ENCODE results near the gene NFIB.
A peak's percentile ranks its signal among the peaks of the same experiment; 100 is the strongest.

Gene NFIB

DNA sequence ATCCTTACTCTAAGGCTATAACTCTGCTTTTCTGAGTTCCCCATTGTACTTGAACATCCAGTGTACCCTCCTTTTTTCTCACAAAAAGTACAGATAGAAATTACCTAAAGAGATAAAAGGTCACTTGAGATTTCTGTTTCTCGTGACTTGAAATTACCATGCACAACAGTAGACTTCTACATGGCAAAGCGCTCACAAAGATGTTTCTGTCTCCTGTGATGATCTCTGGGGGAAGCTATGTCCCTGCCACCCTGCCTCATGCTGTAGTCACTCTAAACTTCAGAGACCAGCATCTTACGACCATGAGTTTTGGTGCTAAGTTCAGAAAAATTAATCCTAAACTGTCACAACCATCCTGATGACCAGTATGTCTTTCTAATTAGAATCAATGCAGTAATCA is 36.2 kb downstream of the NFIB start:
- no peak for DNase-seq (ENCODE audit: low read depth)
- no peak overlapping the region for H3K4me3 ChIP-seq (ENCODE audit: low read depth, low read length)
- TF ChIP-seq, protein P1, sequence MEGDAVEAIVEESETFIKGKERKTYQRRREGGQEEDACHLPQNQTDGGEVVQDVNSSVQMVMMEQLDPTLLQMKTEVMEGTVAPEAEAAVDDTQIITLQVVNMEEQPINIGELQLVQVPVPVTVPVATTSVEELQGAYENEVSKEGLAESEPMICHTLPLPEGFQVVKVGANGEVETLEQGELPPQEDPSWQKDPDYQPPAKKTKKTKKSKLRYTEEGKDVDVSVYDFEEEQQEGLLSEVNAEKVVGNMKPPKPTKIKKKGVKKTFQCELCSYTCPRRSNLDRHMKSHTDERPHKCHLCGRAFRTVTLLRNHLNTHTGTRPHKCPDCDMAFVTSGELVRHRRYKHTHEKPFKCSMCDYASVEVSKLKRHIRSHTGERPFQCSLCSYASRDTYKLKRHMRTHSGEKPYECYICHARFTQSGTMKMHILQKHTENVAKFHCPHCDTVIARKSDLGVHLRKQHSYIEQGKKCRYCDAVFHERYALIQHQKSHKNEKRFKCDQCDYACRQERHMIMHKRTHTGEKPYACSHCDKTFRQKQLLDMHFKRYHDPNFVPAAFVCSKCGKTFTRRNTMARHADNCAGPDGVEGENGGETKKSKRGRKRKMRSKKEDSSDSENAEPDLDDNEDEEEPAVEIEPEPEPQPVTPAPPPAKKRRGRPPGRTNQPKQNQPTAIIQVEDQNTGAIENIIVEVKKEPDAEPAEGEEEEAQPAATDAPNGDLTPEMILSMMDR (IDR thresholded peaks at IDR 0.05; ENCODE audit: low read depth, low read length, missing control alignments): no peak
- in situ Hi-C loops (cut with HindIII; ENCODE audit: low sequenced_read_pairs): no loop called here

DNA sequence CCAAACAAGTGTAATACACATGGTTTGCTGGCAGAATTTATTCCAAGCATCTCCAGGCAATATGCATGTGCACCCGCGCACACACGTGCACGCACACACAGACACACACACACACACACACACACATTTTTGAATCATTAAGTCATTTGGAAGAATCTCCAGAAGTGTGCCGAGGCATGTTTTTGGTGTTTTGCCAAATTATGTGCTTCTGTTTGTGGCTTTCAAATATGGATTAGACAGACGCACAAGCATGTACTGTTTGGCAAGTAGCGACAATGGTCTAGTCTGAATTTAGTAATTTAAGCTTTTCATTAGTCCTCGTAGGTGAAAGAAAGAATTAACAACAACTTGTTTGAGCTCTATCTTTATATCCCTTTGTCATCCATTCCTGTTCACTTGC is 36.7 kb downstream of the NFIB start:
- TF ChIP-seq, protein P1 (IDR thresholded peaks at IDR 0.05; ENCODE audit: low read depth, low read length, missing control alignments): no peak
- DNase-seq (ENCODE audit: low read depth): peak; percentile 59
- no peak overlapping the region for H3K4me3 ChIP-seq (ENCODE audit: low read depth, low read length)
- in situ Hi-C loops (cut with HindIII; ENCODE audit: low sequenced_read_pairs): no loop called here

DNA sequence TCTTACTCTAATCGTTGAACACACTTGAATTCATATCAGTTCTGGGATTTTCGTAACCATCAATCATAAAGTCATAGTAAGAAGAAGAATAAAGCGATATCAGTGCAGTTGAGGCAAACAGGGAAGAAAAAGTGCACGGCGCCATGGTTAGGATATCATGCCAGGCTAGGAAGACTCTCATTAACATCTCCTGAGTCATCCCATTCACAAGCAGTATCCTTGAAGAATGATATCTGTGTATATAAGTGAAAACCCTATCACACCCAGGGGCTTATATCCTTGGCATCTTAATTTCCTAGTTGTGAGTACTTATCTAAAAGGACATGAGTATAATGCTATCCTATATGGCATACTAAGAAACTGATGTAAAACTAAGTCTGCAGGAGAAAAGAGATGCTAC is 38.6 kb downstream of the NFIB start:
- TF ChIP-seq, protein P1 (IDR thresholded peaks at IDR 0.05; ENCODE audit: low read depth, low read length, missing control alignments): no peak
- H3K4me3 ChIP-seq (ENCODE audit: low read depth, low read length): no peak overlapping the region
- DNase-seq (ENCODE audit: low read depth): no peak
- in situ Hi-C loops (cut with HindIII; ENCODE audit: low sequenced_read_pairs): no loop called here

DNA sequence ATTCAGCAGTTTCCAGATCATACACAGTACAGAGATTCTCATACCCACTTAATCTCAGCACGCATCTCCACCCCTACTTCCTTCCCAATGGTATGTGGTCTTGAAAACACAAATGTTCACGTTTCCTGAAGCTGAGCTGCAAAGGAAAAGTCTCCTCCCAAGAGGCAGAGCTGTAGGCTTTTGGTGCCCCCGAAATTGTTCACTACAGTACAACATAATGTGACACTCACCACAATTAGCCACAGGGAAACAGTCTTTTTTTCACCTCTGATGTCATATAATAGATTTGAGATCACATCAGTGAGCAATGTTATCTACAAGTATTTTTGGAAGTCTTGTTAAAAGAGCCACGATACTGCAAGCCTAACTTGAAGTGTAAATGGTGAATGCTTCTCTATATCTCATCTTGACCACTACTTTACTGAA is 40.2 kb downstream of the NFIB start:
- in situ Hi-C loops (cut with HindIII; ENCODE audit: low sequenced_read_pairs): no loop called here
- TF ChIP-seq, protein P1 (IDR thresholded peaks at IDR 0.05; ENCODE audit: low read depth, low read length, missing control alignments): no peak
- H3K4me3 ChIP-seq (ENCODE audit: low read depth, low read length): no peak overlapping the region
- DNase-seq (ENCODE audit: low read depth): no peak

DNA sequence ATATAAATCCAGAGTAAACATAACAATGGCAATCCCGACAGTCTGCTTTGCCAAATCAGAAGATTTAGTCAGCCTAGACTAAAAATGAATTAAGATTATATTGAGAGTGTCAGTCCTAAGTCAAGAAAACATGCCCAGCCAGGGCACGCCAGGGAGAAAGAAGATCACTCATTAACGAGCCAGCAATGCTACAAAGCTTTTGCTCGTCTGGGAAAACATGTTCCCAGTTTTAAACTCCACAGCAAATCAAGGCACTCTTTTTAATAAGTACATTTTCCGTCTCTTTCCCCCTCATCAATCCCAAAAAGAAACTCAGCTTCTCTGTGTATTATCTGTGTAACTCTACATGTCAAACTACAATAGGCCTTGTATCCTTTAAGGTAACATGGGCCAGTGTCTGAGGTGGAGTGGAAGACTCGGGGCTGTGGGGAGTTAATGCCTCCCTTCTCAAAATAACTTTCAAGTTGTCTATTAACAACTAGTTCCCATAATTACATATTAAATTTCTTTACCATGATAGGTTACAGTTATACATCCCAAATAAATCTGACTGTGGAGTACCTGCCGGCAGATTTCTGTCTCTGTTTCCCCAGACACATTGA is 40.9 kb downstream of the NFIB start:
- DNase-seq (ENCODE audit: low read depth): no peak
- in situ Hi-C loops (cut with HindIII; ENCODE audit: low sequenced_read_pairs): no loop called here
- TF ChIP-seq, protein P1 (IDR thresholded peaks at IDR 0.05; ENCODE audit: low read depth, low read length, missing control alignments): no peak
- H3K4me3 ChIP-seq (ENCODE audit: low read depth, low read length): no peak overlapping the region

DNA sequence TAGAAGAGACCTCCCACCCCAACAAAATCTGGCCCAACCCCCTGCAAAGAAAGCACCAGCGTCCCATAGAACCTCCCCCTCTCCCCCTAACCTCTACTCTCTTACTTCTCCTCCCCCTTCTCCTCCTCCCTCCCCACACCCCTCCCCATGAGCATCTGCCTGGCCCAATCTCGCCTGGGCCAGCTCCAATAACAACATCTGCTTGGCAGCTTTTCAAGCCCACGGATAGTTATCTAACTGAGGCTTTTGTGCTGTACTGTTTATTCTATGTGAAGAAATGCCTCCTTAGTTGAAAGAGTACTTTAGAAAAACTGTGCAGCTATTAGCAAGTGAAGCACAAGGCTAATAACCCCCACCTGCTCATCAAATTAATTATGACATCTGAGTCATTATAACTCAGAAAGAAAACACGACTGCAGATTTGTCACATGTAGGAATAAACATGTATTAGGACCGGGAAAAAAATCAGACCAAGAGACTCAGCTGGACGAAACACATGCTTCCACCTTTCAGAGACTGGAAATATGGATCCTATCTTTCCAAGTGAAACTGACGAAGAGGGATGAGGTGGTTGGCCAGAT is 42.8 kb downstream of the NFIB start:
- TF ChIP-seq, protein P1 (IDR thresholded peaks at IDR 0.05; ENCODE audit: low read depth, low read length, missing control alignments): no peak
- DNase-seq (ENCODE audit: low read depth): no peak
- no peak overlapping the region for H3K4me3 ChIP-seq (ENCODE audit: low read depth, low read length)
- in situ Hi-C loops (cut with HindIII; ENCODE audit: low sequenced_read_pairs): no loop called here

Measured in astrocyte of the cerebellum (primary cell).